ENCODE data around the gene SELENOV. TPM values are rescaled to one million over a fixed set of nuclear protein-coding genes. Genes with fewer than 3 reads are reported as not detected.

SELENOV gene
- total and polyA plus RNA-seq, 12 donors, result not detected

DNA sequence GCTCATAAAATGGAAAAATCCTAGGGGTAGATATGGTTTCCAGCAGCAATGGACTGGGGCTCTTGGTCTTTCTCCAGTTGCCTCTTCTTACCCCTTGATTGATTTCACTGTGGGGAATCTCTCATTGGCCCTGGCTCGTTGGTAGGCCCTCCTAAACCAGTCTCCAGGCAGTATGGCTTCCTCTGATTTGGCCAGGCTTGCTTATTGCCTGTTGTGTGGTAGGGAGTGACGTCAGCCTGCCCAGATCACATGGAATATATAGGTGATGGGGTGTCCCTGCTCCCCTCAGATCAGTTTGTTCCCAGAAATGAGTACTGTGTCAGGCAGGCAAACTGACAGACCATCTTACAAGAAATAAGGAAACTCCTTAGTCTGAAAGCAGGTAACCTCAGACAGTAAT, 5.7 kb upstream of the SELENOV start:
- TF ChIP-seq POLR2A (IDR thresholded peaks at IDR 0.05) (no peak), CTCF (IDR thresholded peaks at IDR 0.05) (no peak)
- peaks cover 61% of the 10 kb centered on the region for H3K27me3 ChIP-seq
- H3K4me3 ChIP-seq, result no peak overlapping the region
- no peaks in the 10 kb centered on the region for H3K36me3 ChIP-seq (replicated peaks in 1 of 2)
- DNase-seq, result no peak
- intact Hi-C loops (cut with DNase I), result no loop called here
- 57 to 75% (median 67%) methylated on average over 1 to 2 of the region's 2 CpGs for WGBS, 4 donors
- no peaks in the 10 kb centered on the region for H3K9me3 ChIP-seq (replicated peaks in 1 of 3)
- no peak overlapping the region for H3K27ac ChIP-seq
- H3K4me1 ChIP-seq (replicated peaks in 1 of 2), result no peaks in the 10 kb centered on the region

- Histone ChIP-seq H3K9me3 (replicated peaks in 1 of 3) (no peaks in the 10 kb centered on the region), H3K4me1 (replicated peaks in 1 of 2) (peaks cover 4 to 12% of the 10 kb centered on the region in 2 donors), H3K27me3 (peaks cover 50% of the 10 kb centered on the region), H3K27ac (no peak overlapping the region), H3K36me3 (replicated peaks in 1 of 2) (no peaks in the 10 kb centered on the region), H3K4me3 (no peak overlapping the region)
- TF ChIP-seq POLR2A (IDR thresholded peaks at IDR 0.05), result no peak
- TF ChIP-seq CTCF (IDR thresholded peaks at IDR 0.05), result no peak
- WGBS, 4 donors, result 41 to 57% (median 51%) methylated on average over 2 of the region's 2 CpGs
- DNase-seq, result no peak
- intact Hi-C loops (cut with DNase I), result no loop called here
Observed at GRCh38 chr19:39512988-39513387, 2.0 kb upstream of the SELENOV start.

DNA sequence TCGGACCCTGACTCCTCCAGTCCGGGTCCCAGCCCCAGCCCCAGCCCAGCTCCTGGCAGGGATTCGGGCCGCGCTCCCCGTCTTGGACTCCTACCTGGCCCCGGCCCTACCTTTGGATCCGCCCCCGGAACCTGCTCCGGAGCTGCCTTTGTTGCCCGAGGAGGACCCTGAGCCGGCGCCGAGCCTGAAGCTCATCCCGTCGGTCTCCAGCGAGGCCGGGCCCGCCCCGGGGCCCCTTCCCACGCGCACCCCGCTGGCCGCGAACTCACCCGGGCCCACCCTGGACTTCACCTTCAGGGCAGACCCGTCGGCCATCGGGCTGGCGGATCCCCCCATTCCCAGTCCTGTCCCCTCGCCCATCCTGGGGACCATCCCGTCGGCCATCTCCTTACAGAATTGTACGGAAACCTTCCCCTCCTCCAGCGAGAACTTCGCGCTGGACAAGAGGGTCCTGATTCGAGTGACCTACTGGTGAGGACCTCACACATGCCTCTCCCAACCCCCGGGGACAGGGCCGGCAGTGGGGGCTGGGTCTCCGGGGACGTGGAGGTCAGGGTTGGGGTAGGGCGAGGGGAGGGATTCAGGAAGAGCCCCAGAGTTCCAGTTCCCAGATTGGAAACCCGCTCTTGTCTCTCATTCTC, 732 bp downstream of the SELENOV start:
- peaks cover 4 to 12% of the 10 kb centered on the region in 2 donors for H3K4me1 ChIP-seq (replicated peaks in 1 of 2)
- intact Hi-C loops (cut with DNase I), result no loop called here
- no peaks in the 10 kb centered on the region for H3K9me3 ChIP-seq (replicated peaks in 1 of 3)
- peaks cover 41% of the 10 kb centered on the region for H3K27me3 ChIP-seq
- no peak for TF ChIP-seq POLR2A (IDR thresholded peaks at IDR 0.05)
- no peak for TF ChIP-seq CTCF (IDR thresholded peaks at IDR 0.05)
- no peaks in the 10 kb centered on the region for H3K36me3 ChIP-seq (replicated peaks in 1 of 2)
- 4 to 13% (median 5%) methylated on average over 3 to 44 of the region's 44 CpGs for WGBS, 4 donors
- H3K4me3 ChIP-seq, result peak overlapping the region in 1 of 4 donors; percentile 55
- no peak for DNase-seq
- H3K27ac ChIP-seq, result no peak overlapping the region

DNA sequence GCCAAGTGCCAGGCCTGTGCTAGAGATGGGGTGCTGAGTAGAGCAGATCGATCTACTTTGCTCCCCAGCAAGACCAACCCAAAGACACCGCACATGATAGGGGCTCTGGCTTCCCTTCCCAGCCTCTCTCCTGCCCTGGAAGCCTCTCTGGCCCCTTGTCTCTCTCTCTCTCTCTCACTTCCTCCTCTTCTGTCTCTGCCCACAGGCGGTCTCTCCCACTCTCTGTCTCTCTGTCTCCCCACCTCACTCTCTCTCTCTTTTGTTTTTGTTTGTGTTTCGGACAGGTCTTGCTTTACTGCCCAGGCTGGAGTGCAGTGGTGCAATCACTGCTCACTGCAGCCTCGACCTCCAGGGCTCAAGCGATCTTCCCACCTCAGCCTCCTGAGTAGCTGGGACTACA, 1.3 kb downstream of the SELENOV start:
- DNase-seq, result no peak
- no peaks in the 10 kb centered on the region for H3K36me3 ChIP-seq (replicated peaks in 1 of 2)
- no peaks in the 10 kb centered on the region for H3K9me3 ChIP-seq (replicated peaks in 1 of 3)
- intact Hi-C loops (cut with DNase I), result no loop called here
- no peak for TF ChIP-seq POLR2A (IDR thresholded peaks at IDR 0.05)
- no peak for TF ChIP-seq CTCF (IDR thresholded peaks at IDR 0.05)
- WGBS, 4 donors, result 51 to 55% (median 53%) methylated on average over 6 of the region's 6 CpGs
- no peak overlapping the region for H3K27ac ChIP-seq
- H3K27me3 ChIP-seq, result peaks cover 37% of the 10 kb centered on the region
- no peak overlapping the region for H3K4me3 ChIP-seq
- H3K4me1 ChIP-seq (replicated peaks in 1 of 2), result peaks cover 4 to 12% of the 10 kb centered on the region in 2 donors
